ENCODE results near the gene ANKS1B. TPM values are rescaled to one million over a fixed set of nuclear protein-coding genes. Genes with fewer than 3 reads are reported as not detected.

The ANKS1B gene
- total and polyA plus RNA-seq, 10 of the 15 experiments (the other 5 are each of a cell fraction or from before 2014, with no cell fraction given): 0.16 to 1.3 (median 0.82) TPM; not detected in 7

DNA sequence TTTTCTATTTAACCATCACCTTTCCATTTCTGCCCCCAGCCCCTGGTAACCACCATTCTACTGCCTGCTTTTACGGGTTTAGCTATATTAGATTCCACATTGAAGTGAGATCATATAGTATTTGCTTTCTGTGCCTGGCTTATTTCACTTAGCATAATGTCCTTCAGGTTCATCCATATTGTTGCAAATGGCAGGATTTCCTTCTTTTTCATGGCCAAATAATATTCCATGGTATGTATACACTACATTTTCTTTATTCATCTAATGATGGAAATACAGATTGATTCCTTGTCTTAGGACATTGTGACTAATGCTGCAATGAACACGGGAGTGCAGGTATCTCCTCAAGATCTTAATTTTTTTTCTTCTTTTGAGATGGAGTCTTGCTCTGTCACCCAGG, 1137.5 kb downstream of the ANKS1B start:
- Histone ChIP-seq H3K4me2 (ENCODE audit: control insufficient read depth, insufficient read depth) (no peak overlapping the region), H3K79me2 (ENCODE audit: control insufficient read depth, insufficient read depth, low read length) (no peaks in the 10 kb centered on the region), H3K4me1 (ENCODE audit: control insufficient read depth, insufficient read depth, low read length) (no peaks in the 10 kb centered on the region), H3K9me3 (replicated peaks; ENCODE audit: control insufficient read depth, insufficient read depth, low read length) (no peaks in the 10 kb centered on the region), H3K9ac (ENCODE audit: control insufficient read depth, insufficient read depth, low read length) (no peak overlapping the region), H3K27ac (ENCODE audit: control insufficient read depth, insufficient read depth) (no peak overlapping the region), H3K27me3 (replicated peaks in 1 of 2; ENCODE audit: control insufficient read depth in 2 of 2, insufficient read depth in 2 of 2, low read length in 1 of 2) (no peaks in the 10 kb centered on the region; a peak in 1 of 4 replicates), H4K20me1 (ENCODE audit: control insufficient read depth, insufficient read depth) (no peaks in the 10 kb centered on the region), H3K4me3 (no peak overlapping the region), H2AFZ (ENCODE audit: control insufficient read depth, low read depth, low read length) (no peak overlapping the region), H3K36me3 (ENCODE audit: control insufficient read depth in 2 of 2, insufficient read depth in 2 of 2, low read length in 1 of 2) (no peaks in the 10 kb centered on the region)
- POLR2A ChIA-PET: interaction anchor here (0.6 kb wide), 1 partner anchor 1063 kb away, joined by 4 read pairs; no protein-coding TSS in a partner anchor
- in situ Hi-C loops (cut with MboI) (no loop called here), intact Hi-C loops (cut with micrococcal nuclease; ENCODE audit: unreplicated experiment) (no loop called here)
- WGBS (ENCODE audit: insufficient coverage, insufficient replicate concordance, low lambda C conversion rate, missing lambda C conversion rate): 53% methylated on average over 2 of the region's 2 CpGs
- no TSS peak for BruUV-seq (replicated peaks)
- CTCF ChIA-PET: interaction anchor here (1.2 to 1.6 kb wide), 2 partner anchors 13 to 151 kb away, joined by 4 read pairs; no protein-coding TSS in a partner anchor
- DNase-seq (ENCODE audit: low read depth, low spot score) (no peak), FAIRE-seq (no peak), ATAC-seq (no peak)
- SMC1A ChIA-PET (ENCODE audit: uncharacterized antibody, unreplicated experiment): no interaction called here
- RAD21 ChIA-PET (ENCODE audit: unreplicated experiment): no interaction called here
- no peak for TF ChIP-seq NRF1 (conservative IDR thresholded peaks at IDR 0.05; ENCODE audit: low read depth, low read length)
- TF ChIP-seq, protein P1, sequence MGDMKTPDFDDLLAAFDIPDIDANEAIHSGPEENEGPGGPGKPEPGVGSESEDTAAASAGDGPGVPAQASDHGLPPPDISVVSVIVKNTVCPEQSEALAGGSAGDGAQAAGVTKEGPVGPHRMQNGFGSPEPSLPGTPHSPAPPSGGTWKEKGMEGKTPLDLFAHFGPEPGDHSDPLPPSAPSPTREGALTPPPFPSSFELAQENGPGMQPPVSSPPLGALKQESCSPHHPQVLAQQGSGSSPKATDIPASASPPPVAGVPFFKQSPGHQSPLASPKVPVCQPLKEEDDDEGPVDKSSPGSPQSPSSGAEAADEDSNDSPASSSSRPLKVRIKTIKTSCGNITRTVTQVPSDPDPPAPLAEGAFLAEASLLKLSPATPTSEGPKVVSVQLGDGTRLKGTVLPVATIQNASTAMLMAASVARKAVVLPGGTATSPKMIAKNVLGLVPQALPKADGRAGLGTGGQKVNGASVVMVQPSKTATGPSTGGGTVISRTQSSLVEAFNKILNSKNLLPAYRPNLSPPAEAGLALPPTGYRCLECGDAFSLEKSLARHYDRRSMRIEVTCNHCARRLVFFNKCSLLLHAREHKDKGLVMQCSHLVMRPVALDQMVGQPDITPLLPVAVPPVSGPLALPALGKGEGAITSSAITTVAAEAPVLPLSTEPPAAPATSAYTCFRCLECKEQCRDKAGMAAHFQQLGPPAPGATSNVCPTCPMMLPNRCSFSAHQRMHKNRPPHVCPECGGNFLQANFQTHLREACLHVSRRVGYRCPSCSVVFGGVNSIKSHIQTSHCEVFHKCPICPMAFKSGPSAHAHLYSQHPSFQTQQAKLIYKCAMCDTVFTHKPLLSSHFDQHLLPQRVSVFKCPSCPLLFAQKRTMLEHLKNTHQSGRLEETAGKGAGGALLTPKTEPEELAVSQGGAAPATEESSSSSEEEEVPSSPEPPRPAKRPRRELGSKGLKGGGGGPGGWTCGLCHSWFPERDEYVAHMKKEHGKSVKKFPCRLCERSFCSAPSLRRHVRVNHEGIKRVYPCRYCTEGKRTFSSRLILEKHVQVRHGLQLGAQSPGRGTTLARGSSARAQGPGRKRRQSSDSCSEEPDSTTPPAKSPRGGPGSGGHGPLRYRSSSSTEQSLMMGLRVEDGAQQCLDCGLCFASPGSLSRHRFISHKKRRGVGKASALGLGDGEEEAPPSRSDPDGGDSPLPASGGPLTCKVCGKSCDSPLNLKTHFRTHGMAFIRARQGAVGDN (IDR thresholded peaks at IDR 0.05): no peak
- TF ChIP-seq BCL11A (IDR thresholded peaks at IDR 0.05; ENCODE audit: low read depth, low read length): no peak
- TF ChIP-seq, protein P2, sequence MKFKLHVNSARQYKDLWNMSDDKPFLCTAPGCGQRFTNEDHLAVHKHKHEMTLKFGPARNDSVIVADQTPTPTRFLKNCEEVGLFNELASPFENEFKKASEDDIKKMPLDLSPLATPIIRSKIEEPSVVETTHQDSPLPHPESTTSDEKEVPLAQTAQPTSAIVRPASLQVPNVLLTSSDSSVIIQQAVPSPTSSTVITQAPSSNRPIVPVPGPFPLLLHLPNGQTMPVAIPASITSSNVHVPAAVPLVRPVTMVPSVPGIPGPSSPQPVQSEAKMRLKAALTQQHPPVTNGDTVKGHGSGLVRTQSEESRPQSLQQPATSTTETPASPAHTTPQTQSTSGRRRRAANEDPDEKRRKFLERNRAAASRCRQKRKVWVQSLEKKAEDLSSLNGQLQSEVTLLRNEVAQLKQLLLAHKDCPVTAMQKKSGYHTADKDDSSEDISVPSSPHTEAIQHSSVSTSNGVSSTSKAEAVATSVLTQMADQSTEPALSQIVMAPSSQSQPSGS (IDR thresholded peaks at IDR 0.05; ENCODE audit: low read length): no peak
- TF ChIP-seq FOS (IDR thresholded peaks at IDR 0.05; ENCODE audit: borderline replicate concordance, extremely low read depth, insufficient read length): no peak
- TF ChIP-seq GATAD2B (conservative IDR thresholded peaks at IDR 0.05; ENCODE audit: low read depth): no peak
- TF ChIP-seq TCF3 (IDR thresholded peaks at IDR 0.05; ENCODE audit: borderline replicate concordance, insufficient read depth, low read depth, low read length): no peak
- TF ChIP-seq, protein P3, sequence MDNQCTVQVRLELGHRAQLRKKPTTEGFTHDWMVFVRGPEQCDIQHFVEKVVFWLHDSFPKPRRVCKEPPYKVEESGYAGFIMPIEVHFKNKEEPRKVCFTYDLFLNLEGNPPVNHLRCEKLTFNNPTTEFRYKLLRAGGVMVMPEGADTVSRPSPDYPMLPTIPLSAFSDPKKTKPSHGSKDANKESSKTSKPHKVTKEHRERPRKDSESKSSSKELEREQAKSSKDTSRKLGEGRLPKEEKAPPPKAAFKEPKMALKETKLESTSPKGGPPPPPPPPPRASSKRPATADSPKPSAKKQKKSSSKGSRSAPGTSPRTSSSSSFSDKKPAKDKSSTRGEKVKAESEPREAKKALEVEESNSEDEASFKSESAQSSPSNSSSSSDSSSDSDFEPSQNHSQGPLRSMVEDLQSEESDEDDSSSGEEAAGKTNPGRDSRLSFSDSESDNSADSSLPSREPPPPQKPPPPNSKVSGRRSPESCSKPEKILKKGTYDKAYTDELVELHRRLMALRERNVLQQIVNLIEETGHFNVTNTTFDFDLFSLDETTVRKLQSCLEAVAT (IDR thresholded peaks at IDR 0.05): no peak
- no peak for TF ChIP-seq MYC (IDR thresholded peaks at IDR 0.05; ENCODE audit: insufficient read depth, insufficient read length, insufficient replicate concordance, low read length, severe bottlenecking)
- TF ChIP-seq POLR2AphosphoS5 (IDR thresholded peaks at IDR 0.05; ENCODE audit: low read length): no peak
- TF ChIP-seq CREM (IDR thresholded peaks at IDR 0.05; ENCODE audit: low read depth): no peak
- no peak for TF ChIP-seq NFIC (IDR thresholded peaks at IDR 0.05; ENCODE audit: low read depth, low read length)
- no peak for TF ChIP-seq POLR2A (IDR thresholded peaks at IDR 0.05; ENCODE audit: low read depth, low read length)
- TF ChIP-seq, protein P4, sequence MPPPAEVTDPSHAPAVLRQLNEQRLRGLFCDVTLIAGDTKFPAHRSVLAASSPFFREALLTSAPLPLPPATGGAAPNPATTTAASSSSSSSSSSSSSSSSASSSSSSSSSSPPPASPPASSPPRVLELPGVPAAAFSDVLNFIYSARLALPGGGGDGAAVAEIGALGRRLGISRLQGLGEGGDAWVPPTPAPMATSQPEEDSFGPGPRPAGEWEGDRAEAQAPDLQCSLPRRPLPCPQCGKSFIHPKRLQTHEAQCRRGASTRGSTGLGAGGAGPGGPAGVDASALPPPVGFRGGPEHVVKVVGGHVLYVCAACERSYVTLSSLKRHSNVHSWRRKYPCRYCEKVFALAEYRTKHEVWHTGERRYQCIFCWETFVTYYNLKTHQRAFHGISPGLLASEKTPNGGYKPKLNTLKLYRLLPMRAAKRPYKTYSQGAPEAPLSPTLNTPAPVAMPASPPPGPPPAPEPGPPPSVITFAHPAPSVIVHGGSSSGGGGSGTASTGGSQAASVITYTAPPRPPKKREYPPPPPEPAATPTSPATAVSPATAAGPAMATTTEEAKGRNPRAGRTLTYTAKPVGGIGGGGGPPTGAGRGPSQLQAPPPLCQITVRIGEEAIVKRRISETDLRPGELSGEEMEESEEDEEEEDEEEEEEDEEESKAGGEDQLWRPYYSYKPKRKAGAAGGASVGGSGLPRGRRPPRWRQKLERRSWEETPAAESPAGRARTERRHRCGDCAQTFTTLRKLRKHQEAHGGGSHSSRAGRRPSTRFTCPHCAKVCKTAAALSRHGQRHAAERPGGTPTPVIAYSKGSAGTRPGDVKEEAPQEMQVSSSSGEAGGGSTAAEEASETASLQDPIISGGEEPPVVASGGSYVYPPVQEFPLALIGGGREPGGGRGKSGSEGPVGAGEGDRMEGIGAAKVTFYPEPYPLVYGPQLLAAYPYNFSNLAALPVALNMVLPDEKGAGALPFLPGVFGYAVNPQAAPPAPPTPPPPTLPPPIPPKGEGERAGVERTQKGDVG (CRISPR knock-in tag; IDR thresholded peaks at IDR 0.05): no peak
- TF ChIP-seq SMARCA5 (IDR thresholded peaks at IDR 0.05): no peak
- TF ChIP-seq SIX5 (IDR thresholded peaks at IDR 0.05; ENCODE audit: low read depth, low read length, severe bottlenecking): no peak
